DOHH2 (cell line): ENCODE data around the gene TMEM52.

Source experiments
- EZH2phosphoT487 ChIP-seq: fragments of 200-600 bp; sonication (generic); IDR thresholded peaks from 2 replicates; pipeline ENCODE4 v1.6.1; 2017; ENCODE audit warnings: borderline replicate concordance, mild to moderate bottlenecking, antibody characterized with exemption, low read length, moderate library complexity, mixed read lengths
- TF ChIP-seq, protein P1 (sequence below): fragments of 200-600 bp; sonication (generic); IDR thresholded peaks from one replicate; pipeline ENCODE4 v1.5.1; 2014; ENCODE audit warnings: antibody characterized with exemption, mild to moderate bottlenecking, low read depth, low read length; ENCODE audit not compliant: poor library complexity, severe bottlenecking

- TF ChIP-seq, protein P1, sequence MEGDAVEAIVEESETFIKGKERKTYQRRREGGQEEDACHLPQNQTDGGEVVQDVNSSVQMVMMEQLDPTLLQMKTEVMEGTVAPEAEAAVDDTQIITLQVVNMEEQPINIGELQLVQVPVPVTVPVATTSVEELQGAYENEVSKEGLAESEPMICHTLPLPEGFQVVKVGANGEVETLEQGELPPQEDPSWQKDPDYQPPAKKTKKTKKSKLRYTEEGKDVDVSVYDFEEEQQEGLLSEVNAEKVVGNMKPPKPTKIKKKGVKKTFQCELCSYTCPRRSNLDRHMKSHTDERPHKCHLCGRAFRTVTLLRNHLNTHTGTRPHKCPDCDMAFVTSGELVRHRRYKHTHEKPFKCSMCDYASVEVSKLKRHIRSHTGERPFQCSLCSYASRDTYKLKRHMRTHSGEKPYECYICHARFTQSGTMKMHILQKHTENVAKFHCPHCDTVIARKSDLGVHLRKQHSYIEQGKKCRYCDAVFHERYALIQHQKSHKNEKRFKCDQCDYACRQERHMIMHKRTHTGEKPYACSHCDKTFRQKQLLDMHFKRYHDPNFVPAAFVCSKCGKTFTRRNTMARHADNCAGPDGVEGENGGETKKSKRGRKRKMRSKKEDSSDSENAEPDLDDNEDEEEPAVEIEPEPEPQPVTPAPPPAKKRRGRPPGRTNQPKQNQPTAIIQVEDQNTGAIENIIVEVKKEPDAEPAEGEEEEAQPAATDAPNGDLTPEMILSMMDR = no peak
- TF ChIP-seq EZH2phosphoT487 = no peak
These were observed 26.9 kb downstream of the TMEM52 start for GRCh38 chr1:1892079-1892762.
